Stimulated activated CD8-positive, alpha-beta memory T cell treated with anti-CD3 and anti-CD28 coated beads, Interleukin-2, amount 100 ng/mL, for 48 hours (primary cell): ENCODE measurements around the gene NLRC5.

Experiments
- DNase-seq, 2 donors: peaks; one replicate each; pipeline ENCODE4 v3.0.0-alpha.2; 2020; ENCODE audit warnings: low read depth in 2 of 2

The NLRC5 gene, protein sequence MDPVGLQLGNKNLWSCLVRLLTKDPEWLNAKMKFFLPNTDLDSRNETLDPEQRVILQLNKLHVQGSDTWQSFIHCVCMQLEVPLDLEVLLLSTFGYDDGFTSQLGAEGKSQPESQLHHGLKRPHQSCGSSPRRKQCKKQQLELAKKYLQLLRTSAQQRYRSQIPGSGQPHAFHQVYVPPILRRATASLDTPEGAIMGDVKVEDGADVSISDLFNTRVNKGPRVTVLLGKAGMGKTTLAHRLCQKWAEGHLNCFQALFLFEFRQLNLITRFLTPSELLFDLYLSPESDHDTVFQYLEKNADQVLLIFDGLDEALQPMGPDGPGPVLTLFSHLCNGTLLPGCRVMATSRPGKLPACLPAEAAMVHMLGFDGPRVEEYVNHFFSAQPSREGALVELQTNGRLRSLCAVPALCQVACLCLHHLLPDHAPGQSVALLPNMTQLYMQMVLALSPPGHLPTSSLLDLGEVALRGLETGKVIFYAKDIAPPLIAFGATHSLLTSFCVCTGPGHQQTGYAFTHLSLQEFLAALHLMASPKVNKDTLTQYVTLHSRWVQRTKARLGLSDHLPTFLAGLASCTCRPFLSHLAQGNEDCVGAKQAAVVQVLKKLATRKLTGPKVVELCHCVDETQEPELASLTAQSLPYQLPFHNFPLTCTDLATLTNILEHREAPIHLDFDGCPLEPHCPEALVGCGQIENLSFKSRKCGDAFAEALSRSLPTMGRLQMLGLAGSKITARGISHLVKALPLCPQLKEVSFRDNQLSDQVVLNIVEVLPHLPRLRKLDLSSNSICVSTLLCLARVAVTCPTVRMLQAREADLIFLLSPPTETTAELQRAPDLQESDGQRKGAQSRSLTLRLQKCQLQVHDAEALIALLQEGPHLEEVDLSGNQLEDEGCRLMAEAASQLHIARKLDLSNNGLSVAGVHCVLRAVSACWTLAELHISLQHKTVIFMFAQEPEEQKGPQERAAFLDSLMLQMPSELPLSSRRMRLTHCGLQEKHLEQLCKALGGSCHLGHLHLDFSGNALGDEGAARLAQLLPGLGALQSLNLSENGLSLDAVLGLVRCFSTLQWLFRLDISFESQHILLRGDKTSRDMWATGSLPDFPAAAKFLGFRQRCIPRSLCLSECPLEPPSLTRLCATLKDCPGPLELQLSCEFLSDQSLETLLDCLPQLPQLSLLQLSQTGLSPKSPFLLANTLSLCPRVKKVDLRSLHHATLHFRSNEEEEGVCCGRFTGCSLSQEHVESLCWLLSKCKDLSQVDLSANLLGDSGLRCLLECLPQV (N-terminal part only)

DNA sequence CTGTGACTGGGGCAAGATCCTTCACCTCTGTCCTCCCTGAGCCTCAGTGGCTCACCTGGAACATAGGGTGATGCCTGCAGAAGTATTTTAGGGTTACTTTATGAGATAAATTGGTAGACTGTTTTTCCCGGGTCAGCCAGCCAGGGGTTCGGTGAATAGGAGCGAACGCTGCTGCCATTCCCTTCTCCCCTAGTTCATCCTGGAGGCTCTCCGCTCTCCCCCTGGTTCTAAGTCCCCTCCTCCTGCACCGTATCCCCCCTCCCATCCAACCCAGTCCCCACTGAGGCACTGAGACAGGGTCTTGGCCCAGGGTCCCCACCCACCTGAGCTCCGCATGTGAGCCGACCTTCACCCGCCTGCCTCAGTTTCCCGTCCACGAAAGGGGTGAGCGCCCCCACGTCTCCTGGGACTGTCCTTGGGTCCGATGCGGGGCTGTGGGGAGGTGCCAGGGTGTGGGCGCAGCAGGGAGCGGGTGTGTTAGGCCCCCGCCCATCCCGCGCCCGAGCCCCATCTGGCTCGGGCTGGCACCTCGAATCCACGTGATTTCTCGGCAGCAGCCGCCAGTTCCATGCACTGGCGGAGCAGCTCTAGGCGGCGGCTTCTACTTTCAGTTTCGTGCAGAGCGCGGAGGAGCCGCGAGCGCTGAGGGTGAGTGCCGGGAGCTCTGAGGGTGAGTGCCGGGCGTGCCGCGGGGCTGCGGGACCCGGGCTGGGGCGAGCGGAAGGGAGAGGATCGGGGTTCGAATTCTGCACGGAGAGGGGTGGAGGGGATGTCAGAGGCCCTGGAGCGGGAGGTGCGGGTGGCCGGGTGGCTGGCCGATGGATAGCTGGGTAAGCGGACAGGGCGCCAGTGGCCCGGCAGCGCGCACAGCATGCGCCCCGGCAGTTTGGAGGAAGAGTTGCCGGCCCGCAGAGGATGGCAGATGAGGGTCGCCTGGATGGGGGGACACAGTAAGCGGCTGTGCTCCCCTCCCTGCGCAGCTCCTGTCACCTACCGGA lies at the start of gene NLRC5:
Gene NLRC5, plus strand, starts transcription at position 610 of the 998 bp plus-strand sequence. CDS start 31,156 bp downstream, outside the sequence.
- peak; percentile 81 to 89 for DNase-seq

DNA sequence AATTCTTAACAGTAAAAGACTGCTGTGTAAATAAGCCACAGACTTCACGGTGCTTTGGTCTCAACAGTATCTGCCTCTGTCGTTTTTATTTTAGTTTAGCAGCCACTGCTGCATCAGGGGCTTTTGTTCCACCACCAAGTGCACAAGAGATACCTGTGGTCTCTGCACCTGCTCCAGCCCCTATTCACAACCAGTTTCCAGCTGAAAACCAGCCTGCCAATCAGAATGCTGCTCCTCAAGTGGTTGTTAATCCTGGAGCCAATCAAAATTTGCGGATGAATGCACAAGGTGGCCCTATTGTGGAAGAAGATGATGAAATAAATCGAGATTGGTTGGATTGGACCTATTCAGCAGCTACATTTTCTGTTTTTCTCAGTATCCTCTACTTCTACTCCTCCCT lies 49.6 kb upstream of the NLRC5 start:
- no peak for DNase-seq

DNA sequence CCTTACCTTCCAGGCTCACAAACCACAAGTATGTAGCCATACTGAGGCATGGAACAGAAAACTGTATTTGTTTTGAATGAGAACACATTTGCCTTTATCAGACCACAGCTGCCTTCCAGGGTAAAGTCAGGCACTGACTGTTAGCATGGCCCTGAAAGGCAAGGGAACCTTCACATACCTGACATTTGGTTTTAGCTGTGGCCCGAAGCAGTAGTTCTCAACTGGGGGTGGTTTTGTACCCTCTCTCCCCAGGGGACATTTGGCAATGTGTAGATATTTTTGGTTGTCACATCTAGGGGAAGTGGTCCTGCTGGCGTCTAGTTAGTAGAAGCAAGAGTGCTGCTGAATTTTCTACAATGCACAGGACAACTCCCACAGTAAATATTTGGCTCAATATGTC lies 48.3 kb upstream of the NLRC5 start:
- DNase-seq = no peak

DNA sequence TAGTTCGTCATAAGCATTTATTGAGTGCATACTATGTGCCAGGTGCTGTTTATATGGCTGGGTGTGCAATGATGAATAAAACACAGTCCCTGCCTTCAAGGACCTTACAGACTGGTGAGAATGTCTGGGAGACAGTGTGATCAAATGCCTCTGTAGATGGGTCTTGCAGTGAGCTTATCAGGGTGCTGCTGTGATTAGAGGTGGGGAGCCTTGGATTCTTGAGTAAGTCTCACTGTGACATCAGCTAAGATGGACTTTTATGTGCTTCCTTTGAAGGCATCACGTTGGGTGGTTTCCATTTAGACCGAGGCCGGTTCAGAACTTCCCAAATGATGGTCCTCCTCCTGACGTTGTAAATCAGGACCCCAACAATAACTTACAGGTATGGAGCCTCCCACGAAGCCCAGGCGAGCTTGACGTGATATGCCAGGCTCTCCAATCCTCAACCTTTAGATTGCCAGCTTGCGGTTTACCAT lies 47.5 kb upstream of the NLRC5 start:
- no peak for DNase-seq

DNA sequence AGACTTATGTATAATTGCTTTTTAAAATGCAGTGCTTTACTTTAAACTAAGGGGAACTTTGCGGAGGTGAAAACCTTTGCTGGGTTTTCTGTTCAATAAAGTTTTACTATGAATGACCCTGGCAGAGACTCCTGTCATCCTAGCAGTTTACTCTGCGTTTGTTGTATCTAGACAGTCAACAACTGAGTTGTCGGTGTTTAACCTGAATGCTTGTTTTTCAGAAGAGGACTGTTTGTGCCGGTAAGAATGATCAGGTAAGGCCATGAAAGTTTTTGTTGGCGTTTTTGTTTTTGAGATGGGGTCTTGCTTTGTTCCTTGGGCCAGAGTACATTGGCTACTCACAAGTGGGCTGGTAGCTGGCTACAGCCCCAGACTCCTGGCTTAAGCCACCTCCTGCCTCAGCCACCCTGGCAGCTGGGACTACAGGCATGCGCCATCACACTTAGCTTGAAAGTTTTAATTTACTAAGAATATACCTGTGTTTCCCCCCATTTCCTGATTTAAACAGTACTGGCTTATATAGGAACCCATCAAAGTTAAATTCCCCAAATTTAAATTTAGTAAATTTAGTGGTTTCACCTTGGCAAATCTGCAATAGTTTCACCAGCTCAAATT lies 45.5 kb upstream of the NLRC5 start:
- no peak for DNase-seq

DNA sequence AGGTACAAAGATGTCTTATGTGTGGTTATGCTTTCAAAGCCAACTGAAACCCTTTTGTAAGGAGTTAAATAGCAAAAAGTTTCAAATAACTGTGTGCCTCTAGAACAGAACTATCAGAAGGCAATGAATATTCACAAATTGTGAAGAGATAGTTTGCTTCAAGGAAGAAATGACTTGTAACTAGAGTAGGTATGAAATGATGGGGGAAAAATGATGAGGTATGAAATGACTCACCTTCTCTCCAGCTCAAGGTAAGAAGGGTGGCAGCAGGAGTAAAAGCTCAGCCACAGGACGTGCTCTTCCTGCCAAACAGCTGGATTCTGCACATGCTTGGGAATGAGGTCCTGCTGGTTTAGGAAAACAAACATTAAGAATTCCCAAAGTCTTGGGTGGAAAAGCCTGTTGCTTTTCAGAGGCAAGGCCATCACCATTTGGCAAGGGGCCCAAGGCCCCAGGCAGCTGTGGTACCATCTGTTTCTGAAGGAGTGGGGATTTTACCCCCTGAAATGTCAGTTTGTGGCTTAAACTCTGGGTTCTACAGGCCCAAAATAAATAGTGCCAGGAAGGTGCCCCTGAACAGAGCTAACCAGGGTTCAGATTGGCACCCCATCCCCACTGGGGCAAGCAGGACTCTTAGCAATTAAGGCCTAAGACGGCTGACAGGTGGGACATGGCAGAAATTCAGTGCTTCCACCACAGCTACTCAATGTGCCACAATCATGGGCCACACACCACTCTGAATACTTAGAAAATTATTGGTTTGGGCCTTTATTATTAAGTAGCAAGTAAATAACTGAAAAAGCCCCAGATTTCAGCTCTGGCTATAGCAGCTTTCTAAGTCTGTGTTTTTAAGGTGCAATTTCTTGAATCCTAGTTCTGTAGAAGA lies 44.2 kb upstream of the NLRC5 start:
- no peak for DNase-seq

DNA sequence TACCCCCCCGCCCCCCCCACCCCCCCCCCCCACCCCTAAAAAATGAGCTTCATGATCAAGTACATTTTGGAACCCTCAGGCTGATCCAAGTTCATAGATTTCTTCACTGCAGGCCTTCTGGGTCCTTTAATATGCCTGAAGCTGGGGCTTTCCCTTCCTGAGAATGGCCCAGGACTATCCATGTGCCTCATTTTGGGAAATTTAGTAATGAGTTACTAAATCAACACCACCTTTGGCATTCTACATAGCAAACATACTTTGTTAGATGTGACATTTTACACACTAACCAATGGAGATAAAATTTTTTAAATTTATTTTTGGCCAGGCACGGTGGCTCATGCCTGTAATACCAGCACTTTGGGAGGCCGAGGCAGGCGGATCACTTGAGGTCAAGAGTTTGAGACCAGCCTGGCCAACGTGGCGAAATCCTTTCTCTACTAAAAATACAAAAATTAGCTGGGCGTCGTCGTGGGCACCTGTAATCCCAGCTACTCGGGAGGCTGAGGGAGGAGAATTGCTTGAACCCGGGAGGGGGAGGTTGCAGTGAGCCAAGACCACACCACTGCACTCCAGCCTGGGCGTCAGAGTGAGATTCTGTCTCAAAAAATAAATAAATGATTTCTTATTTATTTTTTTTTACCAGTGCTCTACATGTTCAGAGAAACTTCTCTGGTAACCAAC lies 43.4 kb upstream of the NLRC5 start:
- DNase-seq = no peak

DNA sequence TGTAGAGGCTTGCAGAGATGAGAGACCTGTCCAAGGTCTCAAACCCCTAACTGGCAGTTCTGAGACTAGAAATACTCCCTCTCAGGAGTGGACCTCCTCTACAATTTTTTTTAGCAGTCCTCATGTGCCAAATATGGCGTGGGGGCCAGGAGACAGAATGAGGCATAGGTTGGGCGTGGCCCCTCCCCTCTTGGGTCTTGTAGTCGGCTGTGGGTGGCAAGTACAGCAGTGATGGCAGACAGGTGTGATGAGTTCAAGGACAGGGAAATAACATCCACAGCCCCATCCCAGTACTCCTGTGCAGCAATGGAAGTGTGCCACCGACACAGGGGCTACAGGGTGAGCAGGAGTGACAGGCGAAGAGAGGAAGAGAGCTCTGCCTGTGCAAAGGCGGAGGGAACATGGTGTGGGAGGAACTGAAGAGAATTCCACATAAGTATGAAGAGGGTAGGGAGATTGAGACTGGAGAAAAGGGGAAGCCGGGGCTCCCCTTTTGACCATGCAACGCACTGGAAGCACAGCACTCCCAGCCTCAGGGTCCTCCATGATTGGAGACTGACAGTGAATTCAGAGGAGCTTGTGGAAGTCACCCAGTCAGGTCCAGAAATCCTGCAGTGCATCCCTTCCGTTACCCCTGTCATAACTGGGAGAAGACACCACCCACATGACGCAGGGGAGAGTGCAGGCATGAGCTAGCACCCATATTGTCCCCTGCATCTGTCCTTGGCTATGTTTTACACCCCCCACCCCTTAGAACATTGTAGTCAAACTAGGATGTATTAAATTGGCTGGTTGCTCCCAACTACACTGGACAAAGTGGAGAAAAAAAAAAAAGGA lies 42.4 kb upstream of the NLRC5 start:
- no peak for DNase-seq

DNA sequence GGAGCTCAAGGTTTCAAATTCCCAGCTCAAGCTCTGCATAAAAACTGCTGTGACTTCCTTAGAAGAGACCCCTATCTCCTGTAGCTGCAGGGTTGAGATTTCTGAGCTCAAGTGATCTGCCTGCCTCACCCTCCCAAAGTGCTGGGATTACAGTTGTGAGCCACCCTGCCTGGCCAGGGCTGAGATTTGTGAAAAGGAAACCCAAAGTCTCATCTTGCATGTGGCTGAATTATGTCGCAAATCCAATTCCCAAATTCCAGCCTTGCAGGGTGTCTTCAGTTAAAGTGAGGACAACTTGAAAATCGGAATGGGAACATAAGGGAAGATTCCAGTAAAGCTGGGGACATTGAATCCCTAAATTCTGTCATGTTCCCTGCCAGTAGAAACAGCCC lies 41.8 kb upstream of the NLRC5 start:
- no peak for DNase-seq

DNA sequence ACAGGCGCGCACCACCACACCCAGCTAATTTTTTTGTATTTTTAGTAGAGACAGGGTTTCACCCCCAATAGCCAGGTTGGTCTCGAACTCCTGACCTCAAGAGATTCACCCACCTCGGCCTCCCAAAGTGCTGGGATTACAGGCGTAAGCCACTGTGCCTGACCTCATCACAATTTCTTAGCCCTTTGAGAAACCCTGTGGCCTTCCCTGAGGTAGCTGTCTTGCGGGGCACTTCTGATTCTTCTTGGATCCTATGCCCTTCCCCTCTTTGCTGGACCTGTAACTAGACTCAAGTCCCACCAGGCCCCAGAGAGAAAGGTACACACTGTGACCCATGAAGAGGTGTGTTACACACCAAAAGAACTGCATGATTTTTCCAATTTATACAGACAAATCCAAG lies 41.1 kb upstream of the NLRC5 start:
- DNase-seq = no peak

DNA sequence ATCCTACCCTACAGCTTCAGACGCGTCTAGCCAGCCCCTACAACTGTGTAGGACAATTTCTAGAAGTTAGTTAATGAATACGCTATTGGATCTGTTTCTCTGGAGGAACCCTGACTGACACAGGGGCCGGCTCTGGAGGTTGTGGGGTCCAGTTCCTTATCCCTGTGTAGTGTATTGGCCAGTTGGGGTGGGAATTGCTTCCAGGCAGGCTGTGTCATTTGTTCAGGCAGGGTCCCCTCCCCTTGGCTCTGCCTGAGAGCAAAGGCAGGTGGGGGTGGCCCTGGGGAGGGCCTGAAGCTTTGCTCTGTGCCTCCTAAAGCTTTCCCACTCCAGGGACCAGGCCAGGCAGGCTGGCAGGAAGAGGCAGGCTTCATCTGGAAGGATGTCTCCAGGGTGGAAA lies 39.3 kb upstream of the NLRC5 start:
- DNase-seq = no peak

DNA sequence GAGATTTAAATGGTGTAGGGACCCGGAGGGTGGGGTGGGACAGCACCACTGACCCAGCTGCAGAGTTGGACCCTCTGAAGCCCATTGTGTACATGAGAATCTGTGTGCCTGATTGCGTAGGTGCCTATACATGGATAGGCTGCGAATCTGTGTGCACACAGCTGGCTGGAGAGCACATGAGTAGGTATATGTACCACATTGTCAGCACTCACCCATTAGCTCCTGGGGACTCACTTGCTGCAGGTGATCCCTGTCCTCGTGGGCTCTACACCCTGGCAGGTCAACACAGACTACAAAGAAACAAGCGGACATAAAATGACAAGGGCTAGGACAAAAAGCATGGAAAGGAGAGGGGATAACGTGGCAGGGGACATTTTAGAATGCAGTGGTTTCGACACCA lies 38.9 kb upstream of the NLRC5 start:
- DNase-seq = no peak

DNA sequence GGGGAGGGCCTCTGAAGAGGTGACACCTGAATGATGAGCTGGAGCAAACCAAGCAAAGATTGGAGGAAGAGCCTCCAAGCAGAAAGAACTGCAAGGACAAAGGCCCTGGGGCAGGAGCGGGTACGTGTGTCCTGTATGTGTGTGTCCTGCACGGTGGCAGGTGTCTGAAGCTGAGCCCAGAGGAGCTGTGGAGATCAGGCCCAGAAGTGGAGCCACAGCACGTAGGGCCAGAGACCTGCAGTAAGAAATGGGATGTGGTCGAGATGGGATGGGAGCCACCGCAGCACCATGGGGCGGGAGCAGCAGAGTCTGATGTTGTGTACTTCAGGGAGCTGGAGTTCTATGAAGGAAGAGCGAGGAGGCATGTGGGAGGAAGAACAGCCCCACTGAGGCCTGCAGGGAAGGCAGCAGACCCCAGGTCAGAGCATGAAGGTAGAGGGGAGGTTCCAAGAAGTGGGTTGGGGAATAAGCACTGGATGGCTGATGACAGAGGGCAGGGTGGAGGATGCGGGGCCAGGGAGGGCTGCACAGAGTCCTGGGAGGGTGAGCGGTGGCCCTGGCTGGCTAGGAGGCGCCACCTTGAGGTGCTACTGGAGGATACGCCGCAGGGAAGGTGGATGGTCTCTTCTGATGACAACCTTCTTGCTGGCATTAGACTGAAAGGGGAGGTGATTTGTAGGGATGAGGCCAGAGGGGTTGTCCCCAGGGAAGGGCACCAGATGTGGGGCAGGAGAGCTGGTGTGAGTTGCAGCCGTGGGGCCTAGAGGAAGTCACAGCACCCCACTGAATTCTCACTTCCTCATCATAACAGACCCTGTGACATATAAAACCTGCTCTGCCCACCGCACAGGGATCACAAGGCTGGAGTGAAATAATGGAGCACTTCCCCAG lies 38.2 kb upstream of the NLRC5 start:
- peak; percentile 45 to 58 for DNase-seq

DNA sequence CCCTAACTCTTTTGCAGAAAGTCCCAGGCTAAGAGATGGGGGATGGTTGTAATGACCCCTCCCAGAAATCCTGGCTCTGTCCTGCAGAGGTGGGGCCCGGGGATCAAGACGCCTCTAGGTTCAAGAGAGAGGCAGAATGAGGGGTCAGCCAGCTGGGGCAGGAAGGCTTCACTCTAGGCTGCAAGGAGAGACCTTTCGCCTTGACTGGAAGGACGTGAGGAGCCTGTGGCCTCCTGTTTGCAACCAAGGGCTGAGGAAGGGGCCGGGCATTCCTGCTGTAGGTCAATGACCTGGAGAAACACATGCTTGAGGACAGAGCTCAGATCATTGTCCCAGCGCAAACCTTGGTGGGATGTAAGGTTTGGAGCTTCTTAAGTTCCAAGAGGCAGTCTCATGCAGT lies 36.4 kb upstream of the NLRC5 start:
- no peak for DNase-seq

DNA sequence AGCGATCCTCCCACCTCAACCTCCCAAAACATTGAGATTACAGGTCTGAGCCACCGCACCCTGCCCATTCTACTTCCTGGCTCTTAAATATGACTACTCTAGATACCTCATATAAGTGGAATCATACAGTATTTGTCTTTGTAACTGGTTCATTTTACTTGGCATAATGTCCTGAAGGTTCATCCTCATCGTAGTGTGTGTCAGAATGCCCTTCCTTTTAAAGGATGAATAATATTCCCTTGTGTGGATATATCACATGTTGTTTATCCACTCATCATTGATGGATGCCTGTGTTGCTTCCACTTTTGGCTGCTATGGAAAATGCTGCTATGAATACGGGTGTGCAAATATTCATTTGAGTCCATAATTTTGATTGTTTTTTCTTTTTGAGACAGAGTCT lies 33.3 kb upstream of the NLRC5 start:
- DNase-seq = no peak

DNA sequence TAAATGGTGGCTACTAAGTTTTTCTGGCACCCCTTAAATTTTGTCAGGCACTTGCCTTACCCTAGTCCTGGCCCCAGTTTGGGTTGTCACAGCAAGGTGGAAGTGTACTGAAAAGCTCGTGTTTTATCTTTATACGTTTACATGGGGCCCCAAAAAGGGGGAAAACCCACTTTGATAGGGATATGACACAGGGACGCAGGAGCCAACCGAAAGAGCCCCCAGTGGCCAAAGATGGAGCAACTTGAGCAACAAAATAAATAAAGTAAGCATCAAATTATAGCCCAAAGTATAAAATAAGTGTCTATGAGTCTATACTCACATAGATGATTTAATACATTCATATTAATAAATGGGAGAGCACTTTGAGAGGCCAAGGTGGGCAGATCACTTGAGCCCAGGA lies 32.6 kb upstream of the NLRC5 start:
- DNase-seq = no peak
